Osteocyte (in vitro differentiated cells): Measurements from ENCODE around the gene PIGN. TPM values are rescaled to one million over a fixed set of nuclear protein-coding genes. Genes with fewer than 3 reads are reported as not detected.

Source experiments
- DNase-seq: peaks from one replicate; pipeline ENCODE4 v3.0.0; 2021; ENCODE audit warnings: mixed read lengths; ENCODE audit not compliant: unreplicated experiment; ENCODE audit errors: extremely low spot score
- H3K27ac Mint-ChIP-seq: one replicate; pipeline ENCODE4 v1.8.0; 2021; ENCODE audit warnings: mild to moderate bottlenecking, mixed read lengths; ENCODE audit not compliant: unreplicated experiment
- H3K27me3 Mint-ChIP-seq: one replicate; pipeline ENCODE4 v1.8.0; 2021; ENCODE audit warnings: mixed read lengths; ENCODE audit not compliant: unreplicated experiment
- H3K36me3 Mint-ChIP-seq: one replicate; pipeline ENCODE4 v1.8.0; 2021; ENCODE audit warnings: mixed read lengths; ENCODE audit not compliant: unreplicated experiment
- H3K4me1 Mint-ChIP-seq: one replicate; pipeline ENCODE4 v1.8.0; 2021; ENCODE audit warnings: mixed read lengths; ENCODE audit not compliant: unreplicated experiment
- H3K4me3 Mint-ChIP-seq: one replicate; pipeline ENCODE4 v1.8.0; 2021; ENCODE audit warnings: mild to moderate bottlenecking, moderate library complexity, mixed read lengths; ENCODE audit not compliant: unreplicated experiment
- H3K9me3 Mint-ChIP-seq: one replicate; pipeline ENCODE4 v1.8.0; 2021; ENCODE audit warnings: mixed read lengths; ENCODE audit not compliant: unreplicated experiment
- total RNA-seq: library from RNA; stranded (reverse); gene quantifications from 2 replicates; pipeline ENCODE4 v1.2.1, GENCODE V29; 2021
- TF ChIP-seq, protein P1 (sequence below): fragments of 200-600 bp; sonication (generic); IDR thresholded peaks from 2 replicates; pipeline ENCODE4 v1.5.0; 2021; ENCODE audit warnings: antibody characterized with exemption, mild to moderate bottlenecking, moderate library complexity

The PIGN gene
- total RNA-seq, 1 donor from 2014 or later: 39.2 TPM

- H3K4me3 Mint-ChIP-seq: no peak overlapping the region
- peaks cover 8% of the 10 kb centered on the region for H3K9me3 Mint-ChIP-seq
- H3K4me1 Mint-ChIP-seq: peaks cover 8% of the 10 kb centered on the region
- no peak overlapping the region for H3K27ac Mint-ChIP-seq
- H3K27me3 Mint-ChIP-seq: no peaks in the 10 kb centered on the region
- no peak for DNase-seq
- TF ChIP-seq, protein P1, sequence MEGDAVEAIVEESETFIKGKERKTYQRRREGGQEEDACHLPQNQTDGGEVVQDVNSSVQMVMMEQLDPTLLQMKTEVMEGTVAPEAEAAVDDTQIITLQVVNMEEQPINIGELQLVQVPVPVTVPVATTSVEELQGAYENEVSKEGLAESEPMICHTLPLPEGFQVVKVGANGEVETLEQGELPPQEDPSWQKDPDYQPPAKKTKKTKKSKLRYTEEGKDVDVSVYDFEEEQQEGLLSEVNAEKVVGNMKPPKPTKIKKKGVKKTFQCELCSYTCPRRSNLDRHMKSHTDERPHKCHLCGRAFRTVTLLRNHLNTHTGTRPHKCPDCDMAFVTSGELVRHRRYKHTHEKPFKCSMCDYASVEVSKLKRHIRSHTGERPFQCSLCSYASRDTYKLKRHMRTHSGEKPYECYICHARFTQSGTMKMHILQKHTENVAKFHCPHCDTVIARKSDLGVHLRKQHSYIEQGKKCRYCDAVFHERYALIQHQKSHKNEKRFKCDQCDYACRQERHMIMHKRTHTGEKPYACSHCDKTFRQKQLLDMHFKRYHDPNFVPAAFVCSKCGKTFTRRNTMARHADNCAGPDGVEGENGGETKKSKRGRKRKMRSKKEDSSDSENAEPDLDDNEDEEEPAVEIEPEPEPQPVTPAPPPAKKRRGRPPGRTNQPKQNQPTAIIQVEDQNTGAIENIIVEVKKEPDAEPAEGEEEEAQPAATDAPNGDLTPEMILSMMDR: no peak
- H3K36me3 Mint-ChIP-seq: peaks cover 16% of the 10 kb centered on the region
Measured at GRCh38 chr18:62066102-62066818, 120.6 kb downstream of the PIGN start.

DNA sequence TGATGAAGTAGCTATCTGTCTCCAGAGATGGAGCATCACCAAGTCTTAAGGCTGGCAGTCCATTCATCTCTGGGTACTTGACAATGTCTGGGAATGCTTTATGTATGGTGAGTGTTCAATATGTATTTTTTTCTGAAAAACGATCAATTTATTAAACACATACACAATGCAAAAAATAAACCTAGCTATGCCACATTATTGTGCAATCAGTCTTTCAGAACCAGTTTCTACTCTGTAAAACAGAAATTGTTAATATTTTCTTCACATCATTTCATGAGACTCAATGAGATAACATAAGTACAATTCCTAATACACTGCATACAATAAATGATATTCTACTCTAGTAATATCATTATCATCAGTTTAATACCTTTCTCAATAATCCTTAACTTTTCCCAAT lies 122.5 kb downstream of the PIGN start:
- peaks cover 19% of the 10 kb centered on the region for H3K36me3 Mint-ChIP-seq
- peaks cover 11% of the 10 kb centered on the region for H3K9me3 Mint-ChIP-seq
- no peak overlapping the region for H3K27ac Mint-ChIP-seq

GRCh38 chr18:62061821-62062478 lies 124.9 kb downstream of the PIGN start:
- H3K27ac Mint-ChIP-seq: no peak overlapping the region
- H3K9me3 Mint-ChIP-seq: peaks cover 8% of the 10 kb centered on the region
- H3K27me3 Mint-ChIP-seq: no peaks in the 10 kb centered on the region
- no peak for DNase-seq
- TF ChIP-seq, protein P1: no peak
- peaks cover 8% of the 10 kb centered on the region for H3K4me1 Mint-ChIP-seq
- H3K4me3 Mint-ChIP-seq: no peak overlapping the region
- peaks cover 12% of the 10 kb centered on the region for H3K36me3 Mint-ChIP-seq

More for the DNA sequence above, 122.5 kb downstream of the PIGN start:
- peaks cover 8% of the 10 kb centered on the region for H3K4me1 Mint-ChIP-seq
- H3K27me3 Mint-ChIP-seq: no peaks in the 10 kb centered on the region
- DNase-seq: no peak
- no peak overlapping the region for H3K4me3 Mint-ChIP-seq
- TF ChIP-seq, protein P1: no peak

- no peak for DNase-seq
- TF ChIP-seq, protein P1: no peak
- Mint-ChIP-seq H3K27ac (no peak overlapping the region), H3K4me3 (no peak overlapping the region), H3K4me1 (peaks cover 8% of the 10 kb centered on the region), H3K27me3 (no peaks in the 10 kb centered on the region), H3K36me3 (peaks cover 7% of the 10 kb centered on the region), H3K9me3 (peaks cover 3% of the 10 kb centered on the region)
Measured at GRCh38 chr18:62060820-62061219, 126.0 kb downstream of the PIGN start.

GRCh38 chr18:62054929-62055498 lies 131.8 kb downstream of the PIGN start:
- H3K9me3 Mint-ChIP-seq: peaks cover under 1% of the 10 kb centered on the region

More at GRCh38 chr18:62054929-62055498, 131.8 kb downstream of the PIGN start:
- Mint-ChIP-seq H3K27me3 (no peaks in the 10 kb centered on the region), H3K4me3 (no peak overlapping the region), H3K4me1 (peaks cover 3% of the 10 kb centered on the region), H3K27ac (no peak overlapping the region), H3K36me3 (peaks cover 8% of the 10 kb centered on the region)
- TF ChIP-seq, protein P1: no peak
- no peak for DNase-seq
